SW 1271 (cell line): ENCODE measurements around the gene AKAP13.

Experiments
- DNase-seq, 2 experiments: peaks; one replicate each; lab custom pipeline; 2025; lab: John Stamatoyannopoulos, UW

AKAP13 gene

GRCh38 chr15:85741021-85741421, 360.6 kb downstream of the AKAP13 start:
- no peak for DNase-seq

- no peak for DNase-seq
Measured at GRCh38 chr15:85741662-85742061, 361.3 kb downstream of the AKAP13 start.

GRCh38 chr15:85742186-85742821, 361.9 kb downstream of the AKAP13 start:
- no peak for DNase-seq

GRCh38 chr15:85743392-85744055, 363.1 kb downstream of the AKAP13 start:
- DNase-seq: no peak

GRCh38 chr15:85744579-85744978, 364.2 kb downstream of the AKAP13 start:
- no peak for DNase-seq

- DNase-seq: no peak
Measured at GRCh38 chr15:85745023-85745422, 364.6 kb downstream of the AKAP13 start.

GRCh38 chr15:85745525-85746150, 365.2 kb downstream of the AKAP13 start:
- DNase-seq: no peak

- DNase-seq: no peak
Measured at GRCh38 chr15:85746641-85747040, 366.2 kb downstream of the AKAP13 start.

- no peak for DNase-seq
Measured at GRCh38 chr15:85748176-85748575, 367.8 kb downstream of the AKAP13 start.

GRCh38 chr15:85748729-85749128, 368.3 kb downstream of the AKAP13 start:
- DNase-seq: no peak

GRCh38 chr15:85749261-85750151, 369.1 kb downstream of the AKAP13 start:
- DNase-seq: no peak

GRCh38 chr15:85750319-85751290, 370.2 kb downstream of the AKAP13 start:
- no peak for DNase-seq

GRCh38 chr15:85751291-85752123, 371.1 kb downstream of the AKAP13 start:
- DNase-seq: no peak

- no peak for DNase-seq
Measured at GRCh38 chr15:85752124-85752475, 371.7 kb downstream of the AKAP13 start.

- DNase-seq: no peak
Measured at GRCh38 chr15:85752491-85752961, 372.1 kb downstream of the AKAP13 start.

- DNase-seq: no peak
Measured at GRCh38 chr15:85753261-85753660, 372.9 kb downstream of the AKAP13 start.

GRCh38 chr15:85753791-85754452, 373.5 kb downstream of the AKAP13 start:
- no peak for DNase-seq

- DNase-seq: no peak
Measured at GRCh38 chr15:85754989-85755388, 374.6 kb downstream of the AKAP13 start.

GRCh38 chr15:85755471-85755870, 375.1 kb downstream of the AKAP13 start:
- DNase-seq: no peak

GRCh38 chr15:85755942-85756341, 375.5 kb downstream of the AKAP13 start:
- no peak for DNase-seq
